Measurements from ENCODE around the gene CCDC157. TPM values are rescaled to one million over a fixed set of nuclear protein-coding genes. Genes with fewer than 3 reads are reported as not detected.

Gene CCDC157
- total and polyA plus RNA-seq, 10 of the 15 experiments (the other 5 are each of a cell fraction or from before 2014, with no cell fraction given), result 0.10 to 2.8 (median 1.2) TPM

DNA sequence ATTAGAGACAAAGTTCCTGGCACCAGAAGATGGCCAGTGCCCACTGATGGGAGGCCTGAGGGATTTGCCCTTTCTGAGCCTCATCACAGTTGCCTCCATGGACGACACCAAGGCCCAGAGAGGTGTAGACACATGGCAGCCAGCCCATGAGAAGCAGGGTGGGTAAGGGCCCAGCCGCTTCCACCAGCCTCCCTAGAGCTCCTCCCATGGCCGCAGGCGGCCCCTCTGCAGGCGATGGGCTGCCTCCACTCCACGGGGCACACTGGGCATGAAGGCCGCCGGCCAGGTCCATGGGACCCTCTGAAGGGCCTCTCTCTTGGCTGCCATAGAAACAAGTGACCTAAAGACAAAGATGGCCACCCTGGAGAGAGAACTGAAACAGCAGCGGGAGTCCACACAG is 14.5 kb downstream of the CCDC157 start:
- ChIA-PET SMC1A (ENCODE audit: uncharacterized antibody, unreplicated experiment) (no interaction called here), RAD21 (ENCODE audit: unreplicated experiment) (no interaction called here), CTCF (interaction anchor here (0.6 kb wide), 1 partner anchor 30 kb away, joined by 3 read pairs; no protein-coding TSS in a partner anchor), POLR2A (no interaction called here)
- Histone ChIP-seq H3K9ac (ENCODE audit: control insufficient read depth, insufficient read depth, low read length) (no peak overlapping the region), H3K27me3 (replicated peaks in 1 of 2; ENCODE audit: control insufficient read depth in 2 of 2, insufficient read depth in 2 of 2, low read length in 1 of 2) (no peaks in the 10 kb centered on the region), H3K79me2 (ENCODE audit: control insufficient read depth, insufficient read depth, low read length) (no peaks in the 10 kb centered on the region), H3K4me2 (ENCODE audit: control insufficient read depth, insufficient read depth) (no peak overlapping the region), H3K9me3 (replicated peaks; ENCODE audit: control insufficient read depth, insufficient read depth, low read length) (no peaks in the 10 kb centered on the region), H4K20me1 (ENCODE audit: control insufficient read depth, insufficient read depth) (no peaks in the 10 kb centered on the region), H3K36me3 (ENCODE audit: control insufficient read depth in 2 of 2, insufficient read depth in 2 of 2, low read length in 1 of 2) (no peaks in the 10 kb centered on the region), H3K4me1 (ENCODE audit: control insufficient read depth, insufficient read depth, low read length) (no peaks in the 10 kb centered on the region), H3K4me3 (no peak overlapping the region), H3K27ac (ENCODE audit: control insufficient read depth, insufficient read depth) (no peak overlapping the region), H2AFZ (ENCODE audit: control insufficient read depth, low read depth, low read length) (no peak overlapping the region)
- ATAC-seq (no peak), DNase-seq (ENCODE audit: low read depth, low spot score) (no peak), FAIRE-seq (no peak)
- WGBS (ENCODE audit: insufficient coverage, insufficient replicate concordance, low lambda C conversion rate, missing lambda C conversion rate), result 77% methylated on average over 9 of the region's 9 CpGs
- no peak for TF ChIP-seq NBN (IDR thresholded peaks at IDR 0.05)
- TF ChIP-seq PAX5 (IDR thresholded peaks at IDR 0.05; ENCODE audit: borderline replicate concordance, low read depth, low read length), result no peak
- TF ChIP-seq MTA2 (IDR thresholded peaks at IDR 0.05; ENCODE audit: low read depth), result no peak
- in situ Hi-C loops (cut with MboI) (no loop called here), intact Hi-C loops (cut with micrococcal nuclease; ENCODE audit: unreplicated experiment) (no loop called here)
- no TSS peak for BruUV-seq (replicated peaks)

DNA sequence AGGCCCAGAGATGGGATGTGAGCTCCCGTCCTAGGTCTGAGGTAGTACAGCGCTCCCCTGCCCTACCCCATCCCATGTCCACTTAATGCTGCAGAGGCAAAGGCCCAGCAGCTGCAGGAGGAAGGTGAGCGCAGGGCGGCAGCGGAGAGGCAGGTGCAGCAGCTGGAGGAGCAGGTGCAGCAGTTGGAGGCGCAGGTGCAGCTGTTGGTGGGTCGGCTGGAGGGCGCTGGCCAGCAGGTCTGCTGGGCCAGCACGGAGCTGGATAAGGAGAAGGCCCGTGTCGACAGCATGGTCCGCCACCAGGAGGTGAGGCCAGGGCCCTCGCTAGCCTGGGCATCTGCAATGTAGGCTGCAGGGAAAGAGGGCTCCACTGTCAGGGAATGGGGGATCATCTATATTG is 15.2 kb downstream of the CCDC157 start:
- Histone ChIP-seq H3K36me3 (ENCODE audit: control insufficient read depth in 2 of 2, insufficient read depth in 2 of 2, low read length in 1 of 2) (no peaks in the 10 kb centered on the region), H3K4me3 (no peak overlapping the region), H3K27me3 (replicated peaks in 1 of 2; ENCODE audit: control insufficient read depth in 2 of 2, insufficient read depth in 2 of 2, low read length in 1 of 2) (no peaks in the 10 kb centered on the region), H3K79me2 (ENCODE audit: control insufficient read depth, insufficient read depth, low read length) (no peaks in the 10 kb centered on the region), H3K4me1 (ENCODE audit: control insufficient read depth, insufficient read depth, low read length) (no peaks in the 10 kb centered on the region), H2AFZ (ENCODE audit: control insufficient read depth, low read depth, low read length) (no peak overlapping the region), H4K20me1 (ENCODE audit: control insufficient read depth, insufficient read depth) (no peaks in the 10 kb centered on the region), H3K9ac (ENCODE audit: control insufficient read depth, insufficient read depth, low read length) (no peak overlapping the region), H3K9me3 (replicated peaks; ENCODE audit: control insufficient read depth, insufficient read depth, low read length) (no peaks in the 10 kb centered on the region), H3K27ac (ENCODE audit: control insufficient read depth, insufficient read depth) (no peak overlapping the region), H3K4me2 (ENCODE audit: control insufficient read depth, insufficient read depth) (no peak overlapping the region)
- TF ChIP-seq POLR2A (IDR thresholded peaks at IDR 0.05; ENCODE audit: low read depth, low read length) (0 out of 2 replicates have a peak, but pooled peaks have one; percentile 31), CHD2 (IDR thresholded peaks at IDR 0.05; ENCODE audit: borderline replicate concordance, low read depth, low read length) (no peak)
- TF ChIP-seq, protein P1, sequence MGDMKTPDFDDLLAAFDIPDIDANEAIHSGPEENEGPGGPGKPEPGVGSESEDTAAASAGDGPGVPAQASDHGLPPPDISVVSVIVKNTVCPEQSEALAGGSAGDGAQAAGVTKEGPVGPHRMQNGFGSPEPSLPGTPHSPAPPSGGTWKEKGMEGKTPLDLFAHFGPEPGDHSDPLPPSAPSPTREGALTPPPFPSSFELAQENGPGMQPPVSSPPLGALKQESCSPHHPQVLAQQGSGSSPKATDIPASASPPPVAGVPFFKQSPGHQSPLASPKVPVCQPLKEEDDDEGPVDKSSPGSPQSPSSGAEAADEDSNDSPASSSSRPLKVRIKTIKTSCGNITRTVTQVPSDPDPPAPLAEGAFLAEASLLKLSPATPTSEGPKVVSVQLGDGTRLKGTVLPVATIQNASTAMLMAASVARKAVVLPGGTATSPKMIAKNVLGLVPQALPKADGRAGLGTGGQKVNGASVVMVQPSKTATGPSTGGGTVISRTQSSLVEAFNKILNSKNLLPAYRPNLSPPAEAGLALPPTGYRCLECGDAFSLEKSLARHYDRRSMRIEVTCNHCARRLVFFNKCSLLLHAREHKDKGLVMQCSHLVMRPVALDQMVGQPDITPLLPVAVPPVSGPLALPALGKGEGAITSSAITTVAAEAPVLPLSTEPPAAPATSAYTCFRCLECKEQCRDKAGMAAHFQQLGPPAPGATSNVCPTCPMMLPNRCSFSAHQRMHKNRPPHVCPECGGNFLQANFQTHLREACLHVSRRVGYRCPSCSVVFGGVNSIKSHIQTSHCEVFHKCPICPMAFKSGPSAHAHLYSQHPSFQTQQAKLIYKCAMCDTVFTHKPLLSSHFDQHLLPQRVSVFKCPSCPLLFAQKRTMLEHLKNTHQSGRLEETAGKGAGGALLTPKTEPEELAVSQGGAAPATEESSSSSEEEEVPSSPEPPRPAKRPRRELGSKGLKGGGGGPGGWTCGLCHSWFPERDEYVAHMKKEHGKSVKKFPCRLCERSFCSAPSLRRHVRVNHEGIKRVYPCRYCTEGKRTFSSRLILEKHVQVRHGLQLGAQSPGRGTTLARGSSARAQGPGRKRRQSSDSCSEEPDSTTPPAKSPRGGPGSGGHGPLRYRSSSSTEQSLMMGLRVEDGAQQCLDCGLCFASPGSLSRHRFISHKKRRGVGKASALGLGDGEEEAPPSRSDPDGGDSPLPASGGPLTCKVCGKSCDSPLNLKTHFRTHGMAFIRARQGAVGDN (IDR thresholded peaks at IDR 0.05), result no peak
- POLR2A ChIA-PET, result no interaction called here
- intact Hi-C loops (cut with micrococcal nuclease; ENCODE audit: unreplicated experiment), result no loop called here
- RAD21 ChIA-PET (ENCODE audit: unreplicated experiment), result no interaction called here
- FAIRE-seq, result no peak
- WGBS (ENCODE audit: insufficient coverage, insufficient replicate concordance, low lambda C conversion rate, missing lambda C conversion rate), result 84% methylated on average over 13 of the region's 13 CpGs
- no peak for DNase-seq (ENCODE audit: low read depth, low spot score)
- CTCF ChIA-PET, result interaction anchor here (0.6 kb wide), 1 partner anchor 31 kb away, joined by 3 read pairs; no protein-coding TSS in a partner anchor
- in situ Hi-C loops (cut with MboI), result no loop called here
- no TSS peak for BruUV-seq (replicated peaks)
- ATAC-seq, result no peak
- SMC1A ChIA-PET (ENCODE audit: uncharacterized antibody, unreplicated experiment), result no interaction called here
